ENCODE data around the gene SCARB2. TPM values are rescaled to one million over a fixed set of nuclear protein-coding genes. Genes with fewer than 3 reads are reported as not detected.

Gene SCARB2
- total and polyA plus RNA-seq, 2 of the 4 experiments (the other 2 are of a cell fraction): 69.2 to 102 TPM

DNA sequence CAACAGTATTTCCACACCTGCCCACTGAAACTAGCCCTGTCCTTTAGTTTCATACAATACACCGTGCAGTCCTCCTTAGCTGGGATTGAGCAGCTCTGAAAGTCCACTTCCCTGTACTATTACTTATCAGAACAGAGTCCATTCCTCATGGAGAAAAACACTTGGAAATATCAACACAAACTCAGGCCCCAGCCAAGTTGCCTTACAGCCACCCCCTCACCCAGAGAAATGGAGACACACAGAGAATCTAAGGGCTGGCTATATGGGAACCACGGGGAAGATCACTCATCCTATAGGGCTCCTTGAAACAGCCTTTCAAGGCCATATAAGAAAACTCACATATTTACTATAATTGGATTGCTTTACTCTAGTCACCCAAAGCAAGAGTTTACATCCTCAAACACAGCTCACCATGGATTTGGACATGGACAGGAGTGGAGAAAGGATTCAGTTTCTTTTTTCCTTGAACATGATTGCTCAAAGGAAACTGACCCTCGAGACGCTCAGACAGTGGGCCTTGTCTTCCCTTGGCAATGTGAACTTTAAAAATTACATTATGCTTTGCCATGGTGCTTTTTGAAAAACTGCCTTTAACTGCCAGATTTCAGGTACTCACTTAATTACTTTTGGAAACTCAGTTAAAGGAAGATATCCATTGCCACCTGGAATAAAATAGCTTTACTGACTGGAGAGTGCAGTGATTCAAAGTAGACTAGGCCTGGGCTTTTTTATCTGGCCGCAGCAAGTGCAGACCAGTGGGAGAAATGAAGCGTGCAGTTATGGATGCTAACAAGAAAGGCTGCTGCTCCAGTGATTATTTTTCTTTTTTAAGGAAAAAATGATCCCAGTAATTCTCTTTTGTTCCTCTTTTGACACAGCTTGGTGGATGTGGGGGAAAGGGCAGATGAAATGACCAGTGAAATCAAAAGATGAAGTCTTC, 1.6 kb downstream of the SCARB2 start (continued):
- TF ChIP-seq MXI1 (IDR thresholded peaks at IDR 0.05; ENCODE audit: borderline replicate concordance, low read depth, low read length): no peak

DNA sequence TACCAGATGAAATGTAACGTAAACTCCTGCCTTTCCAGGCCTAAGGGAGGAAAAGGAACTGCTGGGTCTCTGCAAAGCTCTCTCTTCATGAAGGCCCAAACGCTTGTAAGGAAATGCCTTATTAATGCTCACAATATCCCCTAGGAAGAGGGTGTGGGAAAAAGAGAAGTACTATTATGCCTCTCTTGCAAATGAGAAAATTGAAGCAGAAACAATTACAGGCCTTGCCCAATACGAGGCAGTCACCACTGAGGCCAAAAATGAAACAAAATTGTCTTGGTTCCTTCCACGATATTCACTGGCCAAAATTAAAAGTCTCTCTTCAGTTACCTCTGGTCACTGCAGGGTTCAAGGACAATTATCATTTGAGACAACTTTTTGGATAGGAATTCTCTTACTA, 3.2 kb downstream of the SCARB2 start:
- CTCF ChIA-PET: interaction anchor here (1.1 kb wide), 1 partner anchor 31 kb away, joined by 3 read pairs; no protein-coding TSS in a partner anchor
- Histone ChIP-seq H2BK120ac (ENCODE audit: low read depth, low read length) (no peak overlapping the region), H3K23ac (ENCODE audit: low read depth, low read length) (peak overlapping the region; percentile 53; the same call in 1 of the 2 replicates), H3K9me1 (ENCODE audit: insufficient read depth, low read length) (peaks cover 18% of the 10 kb centered on the region), H3K14ac (replicated peaks; ENCODE audit: low read depth, low read length) (no peak overlapping the region), H4K91ac (ENCODE audit: insufficient read depth, low read depth, low read length) (no peak overlapping the region), H4K5ac (ENCODE audit: low read depth, low read length) (no peak overlapping the region), H2AK9ac (replicated peaks; ENCODE audit: low read depth, low read length, poor library complexity) (no peak overlapping the region), H2BK5ac (ENCODE audit: low read depth, low read length, poor library complexity, severe bottlenecking) (no peak overlapping the region), H3K9me3 (ENCODE audit: control insufficient read depth, insufficient read depth, low read length) (no peaks in the 10 kb centered on the region), H3K4me2 (ENCODE audit: low read depth, low read length) (peak overlapping the region; percentile 34), H3K18ac (ENCODE audit: low read depth, low read length) (no peak overlapping the region), H3K79me1 (ENCODE audit: low read depth in 1 of 2, low read length in 2 of 2) (peaks cover 18 to 67% of the 10 kb centered on the region in 2 experiments), H3K4ac (ENCODE audit: low read depth, low read length) (no peak overlapping the region), H3K56ac (ENCODE audit: extremely low read depth, insufficient read depth, low read length) (no peak overlapping the region), H2AK5ac (ENCODE audit: low read depth, low read length) (no peak overlapping the region), H2BK15ac (ENCODE audit: low read depth, low read length) (no peak overlapping the region), H3K27ac (ENCODE audit: insufficient read depth, low read length) (no peak overlapping the region), H2BK20ac (ENCODE audit: low read depth, low read length) (no peak overlapping the region), H4K20me1 (ENCODE audit: insufficient read depth, low read length) (peaks cover 17% of the 10 kb centered on the region; the same call in 1 of the 2 replicates), H3K4me3 (ENCODE audit: insufficient read depth, low read depth, low read length) (no peak overlapping the region), H3K9ac (ENCODE audit: low read depth, low read length) (no peak overlapping the region), H2AFZ (replicated peaks; ENCODE audit: low read length, poor library complexity) (no peak overlapping the region), H4K8ac (ENCODE audit: low read depth in 2 of 2, low read length in 2 of 2) (no peak overlapping the region), H3K36me3 (ENCODE audit: control insufficient read depth, insufficient read depth, low read length) (peaks cover 1% of the 10 kb centered on the region; the same call in 1 of the 2 replicates), H3K4me1 (ENCODE audit: control insufficient read depth, insufficient read depth, low read length) (peaks cover 16% of the 10 kb centered on the region), H3K27me3 (ENCODE audit: control insufficient read depth, insufficient read depth, low read length) (no peaks in the 10 kb centered on the region)
- POLR2A ChIA-PET (ENCODE audit: unreplicated experiment): no interaction called here
- no peak for ATAC-seq (ENCODE audit: low read depth)
- dilution Hi-C loops (cut with HindIII; ENCODE audit: low sequenced_read_pairs, unreplicated experiment): no loop called here
- in situ Hi-C loops (cut with MboI; ENCODE audit: low sequenced_read_pairs): no loop called here
- BruUV-seq (replicated peaks): no TSS peak
- WGBS, 2 experiments (ENCODE audit: extremely low coverage in 2 of 2, insufficient read length in 1 of 2): 85% methylated on average over 2 of the region's 4 CpGs; no CpG with 5 or more reads in 1 of the 2 experiments
- intact Hi-C loops (cut with micrococcal nuclease): no loop called here
- DNase-seq: no peak
- TF ChIP-seq, protein P1, sequence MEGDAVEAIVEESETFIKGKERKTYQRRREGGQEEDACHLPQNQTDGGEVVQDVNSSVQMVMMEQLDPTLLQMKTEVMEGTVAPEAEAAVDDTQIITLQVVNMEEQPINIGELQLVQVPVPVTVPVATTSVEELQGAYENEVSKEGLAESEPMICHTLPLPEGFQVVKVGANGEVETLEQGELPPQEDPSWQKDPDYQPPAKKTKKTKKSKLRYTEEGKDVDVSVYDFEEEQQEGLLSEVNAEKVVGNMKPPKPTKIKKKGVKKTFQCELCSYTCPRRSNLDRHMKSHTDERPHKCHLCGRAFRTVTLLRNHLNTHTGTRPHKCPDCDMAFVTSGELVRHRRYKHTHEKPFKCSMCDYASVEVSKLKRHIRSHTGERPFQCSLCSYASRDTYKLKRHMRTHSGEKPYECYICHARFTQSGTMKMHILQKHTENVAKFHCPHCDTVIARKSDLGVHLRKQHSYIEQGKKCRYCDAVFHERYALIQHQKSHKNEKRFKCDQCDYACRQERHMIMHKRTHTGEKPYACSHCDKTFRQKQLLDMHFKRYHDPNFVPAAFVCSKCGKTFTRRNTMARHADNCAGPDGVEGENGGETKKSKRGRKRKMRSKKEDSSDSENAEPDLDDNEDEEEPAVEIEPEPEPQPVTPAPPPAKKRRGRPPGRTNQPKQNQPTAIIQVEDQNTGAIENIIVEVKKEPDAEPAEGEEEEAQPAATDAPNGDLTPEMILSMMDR (conservative IDR thresholded peaks at IDR 0.05; ENCODE audit: low read depth, low read length): no peak
- no peak for TF ChIP-seq MAZ (IDR thresholded peaks at IDR 0.05; ENCODE audit: borderline replicate concordance, low read depth, low read length)
- TF ChIP-seq POLR2A (IDR thresholded peaks at IDR 0.05; ENCODE audit: low read depth, low read length): no peak
- TF ChIP-seq RCOR1 (IDR thresholded peaks at IDR 0.05; ENCODE audit: insufficient replicate concordance, low read length): no peak
- no peak for TF ChIP-seq FOS (IDR thresholded peaks at IDR 0.05; ENCODE audit: low read depth, low read length)
- no peak for TF ChIP-seq MXI1 (IDR thresholded peaks at IDR 0.05; ENCODE audit: borderline replicate concordance, low read depth, low read length)
- no peak for TF ChIP-seq NFE2L2 (IDR thresholded peaks at IDR 0.05; ENCODE audit: low read depth, low read length)
- TF ChIP-seq, protein P2, sequence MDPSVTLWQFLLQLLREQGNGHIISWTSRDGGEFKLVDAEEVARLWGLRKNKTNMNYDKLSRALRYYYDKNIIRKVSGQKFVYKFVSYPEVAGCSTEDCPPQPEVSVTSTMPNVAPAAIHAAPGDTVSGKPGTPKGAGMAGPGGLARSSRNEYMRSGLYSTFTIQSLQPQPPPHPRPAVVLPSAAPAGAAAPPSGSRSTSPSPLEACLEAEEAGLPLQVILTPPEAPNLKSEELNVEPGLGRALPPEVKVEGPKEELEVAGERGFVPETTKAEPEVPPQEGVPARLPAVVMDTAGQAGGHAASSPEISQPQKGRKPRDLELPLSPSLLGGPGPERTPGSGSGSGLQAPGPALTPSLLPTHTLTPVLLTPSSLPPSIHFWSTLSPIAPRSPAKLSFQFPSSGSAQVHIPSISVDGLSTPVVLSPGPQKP (IDR thresholded peaks at IDR 0.05; ENCODE audit: borderline replicate concordance, low read depth, low read length): no peak
- TF ChIP-seq RFX5 (IDR thresholded peaks at IDR 0.05; ENCODE audit: low read depth, low read length): no peak
- TF ChIP-seq RAD21 (IDR thresholded peaks at IDR 0.05; ENCODE audit: low read length): no peak
- TF ChIP-seq CEBPB (IDR thresholded peaks at IDR 0.05; ENCODE audit: low read depth, low read length): no peak
- no peak for TF ChIP-seq SMC3 (IDR thresholded peaks at IDR 0.05; ENCODE audit: low read depth, low read length)
- TF ChIP-seq BHLHE40 (IDR thresholded peaks at IDR 0.05; ENCODE audit: low read depth, low read length): no peak
